IMR-90 (cell line): ENCODE results near the gene NALCN. TPM values are rescaled to one million over a fixed set of nuclear protein-coding genes. Genes with fewer than 3 reads are reported as not detected.

ENCODE experiments used
- ATAC-seq: fragments of 200-7000 bp; cut with Tn5 transposase; 2 replicates; pipeline ENCODE4 v1.9.1; 2020; ENCODE audit warnings: low read depth, mild to moderate bottlenecking, moderate library complexity
- BruUV-seq: library from RNA; stranded (reverse); fragments of 400-500 nt; replicated peaks from 2 replicates; lab custom pipeline; 2021; lab: Mats Ljungman, UMichigan
- CTCF ChIA-PET: fragments of 300-600 bp; formaldehyde crosslinking; extraction: SDS; loops from one replicate; lab custom pipeline; 2021; ENCODE audit warnings: antibody characterized with exemption; lab: Yijun Ruan, JAX
- POLR2A ChIA-PET: fragments of 300-600 bp; sonication (Branson Sonifier 250); formaldehyde crosslinking; loops from one replicate; lab custom pipeline; 2022; ENCODE audit warnings: antibody characterized with exemption; ENCODE audit not compliant: unreplicated experiment; lab: Charles Lee
- DNase-seq: peaks from one replicate; pipeline ENCODE4 v3.0.0; 2013
- H2AFZ ChIP-seq: replicated peaks from 2 replicates; pipeline ENCODE3; 2013; ENCODE audit warnings: low read length, mild to moderate bottlenecking; ENCODE audit not compliant: poor library complexity
- H2AK5ac ChIP-seq: 2 replicates; pipeline ENCODE4 v1.6.1; 2013; ENCODE audit warnings: low read depth, low read length, inconsistent platforms
- H2AK9ac ChIP-seq: replicated peaks from 2 replicates; pipeline ENCODE3; 2013; ENCODE audit warnings: mild to moderate bottlenecking, low read depth, low read length, moderate library complexity; ENCODE audit not compliant: poor library complexity
- H2BK120ac ChIP-seq: 2 replicates; pipeline ENCODE4 v1.6.1; 2013; ENCODE audit warnings: low read depth, low read length, inconsistent platforms
- H2BK15ac ChIP-seq: 3 replicates; pipeline ENCODE4 v1.6.1; 2013; ENCODE audit warnings: low read depth, low read length, inconsistent platforms
- H2BK20ac ChIP-seq: 2 replicates; pipeline ENCODE4 v1.6.1; 2013; ENCODE audit warnings: low read depth, mild to moderate bottlenecking, inconsistent platforms, low read length, moderate library complexity
- H2BK5ac ChIP-seq: 2 replicates; pipeline ENCODE4 v1.6.1; 2013; ENCODE audit warnings: mild to moderate bottlenecking, low read depth, low read length, inconsistent platforms; ENCODE audit not compliant: poor library complexity, severe bottlenecking
- H3K14ac ChIP-seq: replicated peaks from 2 replicates; pipeline ENCODE4 v1.6.1; 2013; ENCODE audit warnings: low read depth, low read length, inconsistent platforms
- H3K18ac ChIP-seq: 2 replicates; pipeline ENCODE4 v1.6.1; 2013; ENCODE audit warnings: low read depth, low read length, control low read depth
- H3K23ac ChIP-seq: 2 replicates; pipeline ENCODE4 v1.6.1; 2013; ENCODE audit warnings: low read depth, low read length, inconsistent platforms
- H3K27ac ChIP-seq: 2 replicates; pipeline ENCODE4 v1.5.1; 2013; ENCODE audit warnings: mild to moderate bottlenecking, control low read depth, low read length; ENCODE audit not compliant: insufficient read depth
- H3K27me3 ChIP-seq: 2 replicates; pipeline ENCODE4 v1.6.1; 2013; ENCODE audit warnings: low read length; ENCODE audit not compliant: control insufficient read depth, insufficient read depth
- H3K36me3 ChIP-seq: 2 replicates; pipeline ENCODE4 v1.6.1; 2013; ENCODE audit warnings: low read length, mixed read lengths; ENCODE audit not compliant: control insufficient read depth, insufficient read depth
- H3K4ac ChIP-seq: 2 replicates; pipeline ENCODE4 v1.6.1; 2013; ENCODE audit warnings: low read depth, low read length, inconsistent platforms
- H3K4me1 ChIP-seq: 2 replicates; pipeline ENCODE4 v1.6.1; 2013; ENCODE audit warnings: low read length, mixed read lengths; ENCODE audit not compliant: control insufficient read depth, insufficient read depth
- H3K4me2 ChIP-seq: 2 replicates; pipeline ENCODE4 v1.6.1; 2013; ENCODE audit warnings: low read depth, mild to moderate bottlenecking, control low read depth, low read length, moderate library complexity
- H3K4me3 ChIP-seq: 2 replicates; pipeline ENCODE4 v1.5.1; 2013; ENCODE audit warnings: low read depth, mild to moderate bottlenecking, control low read depth, low read length, moderate library complexity; ENCODE audit not compliant: insufficient read depth
- H3K56ac ChIP-seq: 2 replicates; pipeline ENCODE4 v1.6.1; 2013; ENCODE audit warnings: low read length, inconsistent platforms; ENCODE audit not compliant: insufficient read depth; ENCODE audit errors: extremely low read depth
- H3K79me1 ChIP-seq, 2 experiments: 2 replicates each; pipeline ENCODE4 v1.6.1; 2013; ENCODE audit warnings: low read length in 2 of 2, inconsistent platforms in 1 of 2, low read depth in 1 of 2
- H3K9ac ChIP-seq: 2 replicates; pipeline ENCODE4 v1.6.1; 2013; ENCODE audit warnings: low read depth, low read length, control low read depth
- H3K9me1 ChIP-seq: 2 replicates; pipeline ENCODE4 v1.6.1; 2013; ENCODE audit warnings: low read length, inconsistent platforms; ENCODE audit not compliant: insufficient read depth
- H3K9me3 ChIP-seq: 2 replicates; pipeline ENCODE4 v1.6.1; 2013; ENCODE audit warnings: low read length; ENCODE audit not compliant: control insufficient read depth, insufficient read depth
- H4K20me1 ChIP-seq: 2 replicates; pipeline ENCODE4 v1.6.1; 2013; ENCODE audit warnings: low read length, inconsistent platforms; ENCODE audit not compliant: insufficient read depth
- H4K5ac ChIP-seq: 2 replicates; pipeline ENCODE4 v1.6.1; 2013; ENCODE audit warnings: mild to moderate bottlenecking, low read depth, low read length, control low read depth
- H4K8ac ChIP-seq, 2 experiments: 2 replicates each; pipeline ENCODE4 v1.6.1; 2013; ENCODE audit warnings: low read depth in 2 of 2, low read length in 2 of 2, control low read depth in 1 of 2, inconsistent platforms in 1 of 2
- H4K91ac ChIP-seq: 2 replicates; pipeline ENCODE4 v1.6.1; 2013; ENCODE audit warnings: low read depth, low read length, inconsistent platforms; ENCODE audit not compliant: insufficient read depth
- CEBPB ChIP-seq: IDR thresholded peaks from 2 replicates; pipeline ENCODE4 v1.6.1; 2012; ENCODE audit warnings: low read depth, low read length, improper control_type of control experiment
- CHD1 ChIP-seq: IDR thresholded peaks from 2 replicates; pipeline ENCODE4 v1.6.1; 2012; ENCODE audit warnings: low read depth, low read length, improper control_type of control experiment
- FOS ChIP-seq: fragments of 150-350 bp; IDR thresholded peaks from 2 replicates; pipeline ENCODE4 v1.6.1; 2016; ENCODE audit warnings: low read depth, low read length
- MXI1 ChIP-seq: IDR thresholded peaks from 2 replicates; pipeline ENCODE4 v1.6.1; 2012; ENCODE audit warnings: low read depth, mild to moderate bottlenecking, low read length, moderate library complexity, borderline replicate concordance
- NFE2L2 ChIP-seq: fragments of 150-350 bp; IDR thresholded peaks from 2 replicates; pipeline ENCODE4 v1.6.1; 2016; ENCODE audit warnings: low read depth, mild to moderate bottlenecking, low read length
- POLR2A ChIP-seq: IDR thresholded peaks from 2 replicates; pipeline ENCODE4 v1.6.1; 2012; ENCODE audit warnings: mild to moderate bottlenecking, low read depth, low read length
- RAD21 ChIP-seq: IDR thresholded peaks from 2 replicates; pipeline ENCODE4 v1.6.1; 2012; ENCODE audit warnings: low read length, improper control_type of control experiment
- RCOR1 ChIP-seq: IDR thresholded peaks from 2 replicates; pipeline ENCODE4 v1.6.1; 2012; ENCODE audit warnings: mild to moderate bottlenecking, low read length, improper control_type of control experiment; ENCODE audit not compliant: insufficient replicate concordance
- RFX5 ChIP-seq: IDR thresholded peaks from 2 replicates; pipeline ENCODE4 v1.8.0; 2012; ENCODE audit warnings: low read depth, mild to moderate bottlenecking, low read length, moderate library complexity
- WGBS, 2 experiments: methylation state at CpG; one replicate each; pipeline versions ENCODE4 v1.1.5 to v1.1.7; 2013; ENCODE audit warnings: missing lambda C conversion rate in 2 of 2; ENCODE audit not compliant: insufficient read length in 1 of 2; ENCODE audit errors: extremely low coverage in 2 of 2; 5-methylcytosine and 5-hydroxymethylcytosine counted together
- dilution Hi-C: fragments of 300-500 bp; cut with HindIII; formaldehyde crosslinking; loops from one replicate; pipeline ENCODE4 v1.14.3; 2018; ENCODE audit warnings: low sequenced_read_pairs; ENCODE audit not compliant: unreplicated experiment
- in situ Hi-C: fragments of 300-500 bp; cut with MboI; formaldehyde crosslinking; loops from 3 replicates; pipeline ENCODE4 v1.14.3; 2019; ENCODE audit warnings: low sequenced_read_pairs, inconsistent platforms, mixed read lengths
- intact Hi-C: fragments of 100-400 bp; cut with micrococcal nuclease; formaldehyde crosslinking; loops from 2 replicates; pipeline ENCODE4 v1.10.0; 2022
- polyA plus RNA-seq, 3 experiments: library from polyadenylated mRNA; depleted of rRNA; stranded (reverse); fragments of >200 nt; gene quantifications; 2 replicates each; pipeline ENCODE4 v1.2.3, GENCODE V29; 2012; ENCODE audit warnings: low replicate concordance in 1 of 3
- total RNA-seq: library from RNA; depleted of rRNA; stranded (reverse); fragments of >200 nt; gene quantifications from 2 replicates; pipeline ENCODE4 v1.2.3, GENCODE V29; 2012
- TF ChIP-seq, protein P1 (sequence below): conservative IDR thresholded peaks from 2 replicates; pipeline ENCODE4 v1.5.1; 2012; ENCODE audit warnings: mild to moderate bottlenecking, low read depth, low read length, improper control_type of control experiment
- TF ChIP-seq, protein P2 (sequence below): fragments of 150-350 bp; IDR thresholded peaks from 2 replicates; pipeline ENCODE4 v1.6.1; 2016; ENCODE audit warnings: low read depth, mild to moderate bottlenecking, low read length, moderate library complexity, borderline replicate concordance

NALCN gene
- total and polyA plus RNA-seq, 2 of the 4 experiments (the other 2 are of a cell fraction), result 2.9 to 4.8 TPM

DNA sequence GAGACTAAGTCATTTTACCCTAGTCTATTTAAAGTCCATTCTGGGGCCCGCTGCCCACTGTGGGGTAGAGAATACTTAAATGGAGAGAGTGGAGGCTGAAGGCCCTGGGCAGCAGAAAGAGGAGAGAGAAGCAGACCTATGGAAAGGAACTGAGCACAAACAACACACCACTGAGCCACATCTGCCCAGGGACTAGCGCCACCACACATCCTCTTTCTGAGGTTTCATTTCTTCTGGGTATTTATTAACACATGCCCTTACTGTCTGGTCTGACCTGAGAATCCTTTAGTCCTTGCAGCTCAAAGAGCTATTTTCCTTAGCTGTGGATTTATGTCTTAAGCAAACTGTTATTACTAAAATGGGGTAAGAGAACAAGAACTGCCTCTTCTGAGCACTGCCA lies 154.0 kb downstream of the NALCN start:
- H3K14ac ChIP-seq, result no peak overlapping the region
- H3K4me3 ChIP-seq, result no peak overlapping the region
- POLR2A ChIA-PET, result no interaction called here
- H4K5ac ChIP-seq, result no peak overlapping the region
- no peaks in the 10 kb centered on the region for H3K9me3 ChIP-seq
- in situ Hi-C loops (no loop called here), intact Hi-C loops (no loop called here), dilution Hi-C loops (no loop called here)
- peaks cover 4% of the 10 kb centered on the region; the same call in 1 of the 2 replicates for H3K9me1 ChIP-seq
- no peak overlapping the region for H3K4me2 ChIP-seq
- H2BK20ac ChIP-seq, result no peak overlapping the region
- H3K4ac ChIP-seq, result no peak overlapping the region
- CTCF ChIA-PET, result no interaction called here
- no peak overlapping the region for H2BK120ac ChIP-seq
- no peaks in the 10 kb centered on the region for H3K79me1 ChIP-seq
- H2BK5ac ChIP-seq, result no peak overlapping the region
- H4K20me1 ChIP-seq, result no peaks in the 10 kb centered on the region
- no peak overlapping the region for H4K91ac ChIP-seq
- H3K4me1 ChIP-seq, result peaks cover 3% of the 10 kb centered on the region; the same call in 1 of the 2 replicates
- no peaks in the 10 kb centered on the region for H3K36me3 ChIP-seq
- no peak overlapping the region for H2AFZ ChIP-seq
- H2AK9ac ChIP-seq, result no peak overlapping the region
- H3K27ac ChIP-seq, result no peak overlapping the region
- ATAC-seq (no peak), DNase-seq (no peak)
- H3K18ac ChIP-seq, result no peak overlapping the region
- no TSS peak for BruUV-seq
- H3K23ac ChIP-seq, result no peak overlapping the region
- H4K8ac ChIP-seq, result no peak overlapping the region
- no peak overlapping the region for H2BK15ac ChIP-seq
- TF ChIP-seq RCOR1 (no peak), MXI1 (no peak), NFE2L2 (no peak), CEBPB (no peak), POLR2A (no peak), RFX5 (no peak), CHD1 (no peak), RAD21 (no peak), FOS (no peak)
- TF ChIP-seq, protein P1, sequence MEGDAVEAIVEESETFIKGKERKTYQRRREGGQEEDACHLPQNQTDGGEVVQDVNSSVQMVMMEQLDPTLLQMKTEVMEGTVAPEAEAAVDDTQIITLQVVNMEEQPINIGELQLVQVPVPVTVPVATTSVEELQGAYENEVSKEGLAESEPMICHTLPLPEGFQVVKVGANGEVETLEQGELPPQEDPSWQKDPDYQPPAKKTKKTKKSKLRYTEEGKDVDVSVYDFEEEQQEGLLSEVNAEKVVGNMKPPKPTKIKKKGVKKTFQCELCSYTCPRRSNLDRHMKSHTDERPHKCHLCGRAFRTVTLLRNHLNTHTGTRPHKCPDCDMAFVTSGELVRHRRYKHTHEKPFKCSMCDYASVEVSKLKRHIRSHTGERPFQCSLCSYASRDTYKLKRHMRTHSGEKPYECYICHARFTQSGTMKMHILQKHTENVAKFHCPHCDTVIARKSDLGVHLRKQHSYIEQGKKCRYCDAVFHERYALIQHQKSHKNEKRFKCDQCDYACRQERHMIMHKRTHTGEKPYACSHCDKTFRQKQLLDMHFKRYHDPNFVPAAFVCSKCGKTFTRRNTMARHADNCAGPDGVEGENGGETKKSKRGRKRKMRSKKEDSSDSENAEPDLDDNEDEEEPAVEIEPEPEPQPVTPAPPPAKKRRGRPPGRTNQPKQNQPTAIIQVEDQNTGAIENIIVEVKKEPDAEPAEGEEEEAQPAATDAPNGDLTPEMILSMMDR, result no peak
- TF ChIP-seq, protein P2, sequence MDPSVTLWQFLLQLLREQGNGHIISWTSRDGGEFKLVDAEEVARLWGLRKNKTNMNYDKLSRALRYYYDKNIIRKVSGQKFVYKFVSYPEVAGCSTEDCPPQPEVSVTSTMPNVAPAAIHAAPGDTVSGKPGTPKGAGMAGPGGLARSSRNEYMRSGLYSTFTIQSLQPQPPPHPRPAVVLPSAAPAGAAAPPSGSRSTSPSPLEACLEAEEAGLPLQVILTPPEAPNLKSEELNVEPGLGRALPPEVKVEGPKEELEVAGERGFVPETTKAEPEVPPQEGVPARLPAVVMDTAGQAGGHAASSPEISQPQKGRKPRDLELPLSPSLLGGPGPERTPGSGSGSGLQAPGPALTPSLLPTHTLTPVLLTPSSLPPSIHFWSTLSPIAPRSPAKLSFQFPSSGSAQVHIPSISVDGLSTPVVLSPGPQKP, result no peak
- H2AK5ac ChIP-seq, result no peak overlapping the region
- no peak overlapping the region for H3K9ac ChIP-seq
- no CpG with 5 or more reads among the region's 2 CpGs for WGBS, 2 experiments
- no peak overlapping the region for H3K56ac ChIP-seq
- no peaks in the 10 kb centered on the region for H3K27me3 ChIP-seq
